Inflammatory macrophage treated with lipopolysaccharide for 1 hour (primary cell): ENCODE data around the gene VGF.
"Not testable (repeated sequence)": the region's sequence is repeated elsewhere in the genome, so short reads cannot be mapped to it uniquely, and the experiment has no call there.

Experiments
- DNase-seq, 2 donors: peaks; one replicate each; pipeline ENCODE4 v3.0.0-alpha.2; 2020 to 2022

VGF gene

GRCh38 chr7:101134399-101134980 lies 30.9 kb downstream of the VGF start:
- peak; percentile 79 to 85 for DNase-seq

- peak; percentile 81 to 92 for DNase-seq
These were observed 31.6 kb downstream of the VGF start for GRCh38 chr7:101133621-101134398.

- DNase-seq = not testable (repeated sequence)
These were observed 32.5 kb downstream of the VGF start for GRCh38 chr7:101132626-101133600.

GRCh38 chr7:101129603-101130117 lies 35.7 kb downstream of the VGF start:
- DNase-seq = no peak

- no peak for DNase-seq
These were observed 37.1 kb downstream of the VGF start for GRCh38 chr7:101128040-101128834.

GRCh38 chr7:101127460-101128039 lies 37.8 kb downstream of the VGF start:
- no peak for DNase-seq

- DNase-seq = peak; percentile 90 to 96
These were observed 38.5 kb downstream of the VGF start, which contains the start of gene SERPINE1 for GRCh38 chr7:101126651-101127459. Gene SERPINE1 (plus strand): TSS chr7:101127104. CDS start chr7:101128394, 1,290 bp downstream.

- no peak for DNase-seq
These were observed 39.2 kb downstream of the VGF start for GRCh38 chr7:101125989-101126650.

GRCh38 chr7:101124376-101125056 lies 40.9 kb downstream of the VGF start:
- DNase-seq = peak; percentile 53 to 70

- no peak for DNase-seq
These were observed 41.7 kb downstream of the VGF start for GRCh38 chr7:101123703-101124068.

- DNase-seq = no peak
These were observed 42.3 kb downstream of the VGF start for GRCh38 chr7:101122933-101123702.

- DNase-seq = peak; percentile 80 to 87
These were observed 43.1 kb downstream of the VGF start for GRCh38 chr7:101121991-101122932.

- DNase-seq = not testable (repeated sequence)
These were observed 43.8 kb downstream of the VGF start for GRCh38 chr7:101121631-101121990.

- DNase-seq = no peak
These were observed 45.1 kb downstream of the VGF start for GRCh38 chr7:101120315-101120714.

- no peak for DNase-seq
These were observed 45.5 kb downstream of the VGF start for GRCh38 chr7:101119876-101120275.

GRCh38 chr7:101118856-101119255 lies 46.5 kb downstream of the VGF start:
- DNase-seq = no peak

- peak in 1 of 2 donors; percentile 44 for DNase-seq
These were observed 48.5 kb downstream of the VGF start for GRCh38 chr7:101116898-101117297.

- no peak for DNase-seq
These were observed 50.2 kb downstream of the VGF start for GRCh38 chr7:101115215-101115614.
